Upper lobe of left lung (tissue), 4 donors: Measurements from ENCODE around the gene ZNF12.

ENCODE experiments used
- CTCF ChIP-seq, 6 experiments: fragments of 450-650 bp in 4 of 6; fragments of 200-600 bp in 2 of 6; sonication (generic) in 2 of 6; IDR thresholded peaks; one replicate each; pipeline ENCODE4 v1.5.1; 2016 to 2019; ENCODE audit warnings: antibody characterized with exemption in 6 of 6
- POLR2A ChIP-seq, 4 donors: fragments of 450-650 bp; IDR thresholded peaks; one replicate each; pipeline ENCODE4 v1.5.1; 2016 to 2017; ENCODE audit warnings: antibody characterized with exemption in 4 of 4, mild to moderate bottlenecking in 2 of 4
- POLR2AphosphoS5 ChIP-seq, 2 donors: sonication (generic); formaldehyde crosslinking; IDR thresholded peaks; one replicate each; pipeline ENCODE4 v1.5.1; 2017; ENCODE audit warnings: antibody characterized with exemption in 2 of 2

- no peak for TF ChIP-seq CTCF (IDR thresholded peaks at IDR 0.05)
- TF ChIP-seq POLR2A (IDR thresholded peaks at IDR 0.05) = no peak
- TF ChIP-seq POLR2AphosphoS5 (IDR thresholded peaks at IDR 0.05) = no peak
Measured at GRCh38 chr7:6658618-6659345, 48.0 kb downstream of the ZNF12 start.
